Mesenteric fat pad (tissue), 1 donor: ENCODE measurements around the gene OR4K5. TPM values are rescaled to one million over a fixed set of nuclear protein-coding genes. Genes with fewer than 3 reads are reported as not detected.

ENCODE experiments used
- total RNA-seq: library from RNA; stranded (reverse); fragmentation: NEBNext Ultra II Directional; extraction: Animal tissue kit (Norgen Biotek cat#: 25700); gene quantifications from one replicate; pipeline ENCODE4 v1.2.1, GENCODE V29; 2021
- donor health status: DM: yes; HTN: yes; CAD: no.

Gene OR4K5
- total RNA-seq, 1 donor from 2014 or later: not detected

Other genes starting within 250 kb of the OR4K5 start
- not detected for gene OR11H2, start 206.7 kb upstream of the OR4K5 start, total RNA-seq
- gene OR4Q3, start 177.0 kb upstream of the OR4K5 start, total RNA-seq: not detected
- not detected for gene OR4M1, start 147.1 kb upstream of the OR4K5 start, total RNA-seq
- not detected for gene OR4N2, start 116.8 kb upstream of the OR4K5 start, total RNA-seq
- not detected for gene OR4K2, start 45.5 kb upstream of the OR4K5 start, total RNA-seq
- gene OR4K1, start 10.3 kb downstream of the OR4K5 start, total RNA-seq: not detected
- not detected for gene OR4K15, start 55.0 kb downstream of the OR4K5 start, total RNA-seq
- gene OR4Q2, start 81.6 kb downstream of the OR4K5 start, total RNA-seq: not detected
- gene OR4K14, start 98.7 kb downstream of the OR4K5 start, total RNA-seq: not detected
- not detected for gene OR4K13, start 115.4 kb downstream of the OR4K5 start, total RNA-seq
- not detected for gene OR4L1, start 139.4 kb downstream of the OR4K5 start, total RNA-seq
- not detected for gene OR4K17, start 190.1 kb downstream of the OR4K5 start, total RNA-seq
- not detected for gene OR4N5, start 218.2 kb downstream of the OR4K5 start, total RNA-seq